Astrocyte (in vitro differentiated cells and primary cell): ENCODE data around the gene YAF2. TPM values are rescaled to one million over a fixed set of nuclear protein-coding genes. Genes with fewer than 3 reads are reported as not detected.

Source experiments
- DNase-seq: peaks from one replicate; pipeline ENCODE4 v3.0.0-alpha.2; 2010; ENCODE audit warnings: low read depth
- FAIRE-seq: peaks from 2 replicates; lab custom pipeline; 2011; peaks lifted over from hg19 to GRCh38; lab: Jason Lieb, UNC
- H2AFZ ChIP-seq: 2 replicates; pipeline ENCODE4 v1.6.0; 2012; ENCODE audit warnings: low read depth, low read length, inconsistent platforms
- H3K27ac ChIP-seq: 2 replicates; pipeline ENCODE4 v1.5.1; 2011; ENCODE audit warnings: low read depth, low read length, inconsistent platforms
- H3K27me3 ChIP-seq: 2 replicates; pipeline ENCODE4 v1.6.0; 2011; ENCODE audit warnings: low read length, inconsistent platforms; ENCODE audit not compliant: insufficient read depth
- H3K36me3 ChIP-seq: 2 replicates; pipeline ENCODE4 v1.5.1; 2011; ENCODE audit warnings: low read length, inconsistent platforms; ENCODE audit not compliant: insufficient read depth
- H3K4me1 ChIP-seq: 2 replicates; pipeline ENCODE4 v1.5.1; 2011; ENCODE audit warnings: low read length, inconsistent platforms; ENCODE audit not compliant: insufficient read depth
- H3K4me2 ChIP-seq: 2 replicates; pipeline ENCODE4 v1.6.0; 2012; ENCODE audit warnings: low read length, inconsistent platforms
- H3K4me3 ChIP-seq: 2 replicates; pipeline ENCODE4 v1.5.1; 2011; ENCODE audit warnings: low read depth, mild to moderate bottlenecking, low read length, inconsistent platforms; ENCODE audit not compliant: insufficient read depth
- H3K79me2 ChIP-seq: 2 replicates; pipeline ENCODE4 v1.6.0; 2012; ENCODE audit warnings: mild to moderate bottlenecking, low read length, inconsistent platforms; ENCODE audit not compliant: insufficient read depth
- H3K9ac ChIP-seq: 2 replicates; pipeline ENCODE4 v1.6.0; 2012; ENCODE audit warnings: mild to moderate bottlenecking, low read length, inconsistent platforms
- H3K9me3 ChIP-seq: 2 replicates; pipeline ENCODE4 v1.5.1; 2012; ENCODE audit warnings: low read depth, mild to moderate bottlenecking, low read length, inconsistent platforms; ENCODE audit not compliant: insufficient read depth
- H4K20me1 ChIP-seq: 2 replicates; pipeline ENCODE4 v1.6.0; 2012; ENCODE audit warnings: low read length, inconsistent platforms; ENCODE audit not compliant: insufficient read depth
- H3K27ac Mint-ChIP-seq: one replicate; pipeline ENCODE4 v1.8.0; 2021; ENCODE audit warnings: mild to moderate bottlenecking, mixed read lengths; ENCODE audit not compliant: unreplicated experiment
- H3K27me3 Mint-ChIP-seq: one replicate; pipeline ENCODE4 v1.8.0; 2021; ENCODE audit warnings: low read depth, mixed read lengths; ENCODE audit not compliant: unreplicated experiment
- H3K36me3 Mint-ChIP-seq: one replicate; pipeline ENCODE4 v1.8.0; 2021; ENCODE audit warnings: low read depth, mixed read lengths; ENCODE audit not compliant: unreplicated experiment
- H3K4me1 Mint-ChIP-seq: one replicate; pipeline ENCODE4 v1.8.0; 2021; ENCODE audit warnings: low read depth, mixed read lengths; ENCODE audit not compliant: unreplicated experiment
- H3K4me3 Mint-ChIP-seq: one replicate; pipeline ENCODE4 v1.8.0; 2021; ENCODE audit warnings: mild to moderate bottlenecking, moderate library complexity, mixed read lengths; ENCODE audit not compliant: unreplicated experiment
- H3K9me3 Mint-ChIP-seq: one replicate; pipeline ENCODE4 v1.8.0; 2021; ENCODE audit warnings: mild to moderate bottlenecking, mixed read lengths; ENCODE audit not compliant: unreplicated experiment
- EZH2 ChIP-seq: IDR thresholded peaks from 2 replicates; pipeline ENCODE4 v1.6.1; 2012; ENCODE audit warnings: mild to moderate bottlenecking, low read length, inconsistent platforms; ENCODE audit not compliant: insufficient read depth
- total RNA-seq: library from RNA; stranded (reverse); gene quantifications from 2 replicates; pipeline ENCODE4 v1.2.1, GENCODE V29; 2021
- TF ChIP-seq, protein P1 (sequence below): IDR thresholded peaks from 2 replicates; pipeline ENCODE4 v1.5.1; 2011; ENCODE audit warnings: low read depth, mild to moderate bottlenecking, inconsistent platforms, low read length, moderate library complexity; ENCODE audit not compliant: insufficient read depth

The YAF2 gene
- total RNA-seq, 1 donor from 2014 or later = 28.6 TPM

DNA sequence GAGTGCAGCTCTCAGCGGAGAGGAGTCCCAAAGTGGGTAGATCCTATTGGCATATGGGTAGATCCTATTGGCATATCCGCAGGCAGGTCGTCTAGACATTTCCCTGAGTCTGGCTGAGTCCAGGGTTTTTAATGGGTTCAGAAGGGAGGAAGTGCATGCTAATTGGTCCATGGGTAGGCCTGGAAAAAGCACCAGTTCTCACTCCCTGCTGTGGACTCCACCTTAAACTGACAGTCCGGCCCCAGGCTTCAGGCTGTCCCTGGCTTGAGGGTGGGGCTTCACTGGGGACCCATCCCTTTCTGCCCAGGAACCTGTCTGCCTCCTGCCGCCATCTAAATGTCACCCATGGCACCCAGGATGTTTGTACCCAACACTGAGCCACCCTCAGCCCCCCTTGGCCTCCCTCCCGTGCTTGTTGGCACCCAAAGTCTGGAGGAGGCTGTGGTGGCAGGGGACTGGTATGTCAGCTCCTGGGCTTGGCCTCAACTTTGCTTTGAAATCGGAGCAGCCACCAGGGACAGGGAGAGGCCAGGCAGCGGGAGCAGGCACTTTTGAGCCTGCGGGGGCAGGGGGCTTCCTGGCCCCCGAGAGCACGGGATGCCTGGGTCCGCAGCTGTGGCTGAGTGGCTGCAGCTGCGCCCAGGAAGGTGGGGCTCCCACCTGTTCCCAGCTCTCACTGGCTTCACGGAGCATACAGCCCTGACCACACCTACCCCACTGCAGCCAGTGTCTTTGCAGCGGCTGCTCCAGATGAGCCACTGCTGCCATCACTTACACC, 29.6 kb upstream of the YAF2 start:
- H4K20me1 ChIP-seq = no peaks in the 10 kb centered on the region
- no peak for DNase-seq
- H2AFZ ChIP-seq = no peak overlapping the region
- no peaks in the 10 kb centered on the region for H3K4me1 Mint-ChIP-seq
- no peak overlapping the region for H3K4me3 Mint-ChIP-seq
- H3K79me2 ChIP-seq = no peaks in the 10 kb centered on the region
- H3K27ac ChIP-seq = no peak overlapping the region
- no peaks in the 10 kb centered on the region for H3K4me1 ChIP-seq
- no peaks in the 10 kb centered on the region for H3K27me3 ChIP-seq
- H3K36me3 ChIP-seq = no peaks in the 10 kb centered on the region
- no peaks in the 10 kb centered on the region for H3K9me3 Mint-ChIP-seq
- H3K36me3 Mint-ChIP-seq = no peaks in the 10 kb centered on the region
- H3K27me3 Mint-ChIP-seq = peaks cover 2% of the 10 kb centered on the region
- no peak overlapping the region for H3K4me3 ChIP-seq
- H3K4me2 ChIP-seq = no peak overlapping the region
- no peaks in the 10 kb centered on the region for H3K9me3 ChIP-seq
- no peak overlapping the region for H3K9ac ChIP-seq
- H3K27ac Mint-ChIP-seq = no peak overlapping the region
- no peak for FAIRE-seq
- TF ChIP-seq EZH2 = no peak
- TF ChIP-seq, protein P1, sequence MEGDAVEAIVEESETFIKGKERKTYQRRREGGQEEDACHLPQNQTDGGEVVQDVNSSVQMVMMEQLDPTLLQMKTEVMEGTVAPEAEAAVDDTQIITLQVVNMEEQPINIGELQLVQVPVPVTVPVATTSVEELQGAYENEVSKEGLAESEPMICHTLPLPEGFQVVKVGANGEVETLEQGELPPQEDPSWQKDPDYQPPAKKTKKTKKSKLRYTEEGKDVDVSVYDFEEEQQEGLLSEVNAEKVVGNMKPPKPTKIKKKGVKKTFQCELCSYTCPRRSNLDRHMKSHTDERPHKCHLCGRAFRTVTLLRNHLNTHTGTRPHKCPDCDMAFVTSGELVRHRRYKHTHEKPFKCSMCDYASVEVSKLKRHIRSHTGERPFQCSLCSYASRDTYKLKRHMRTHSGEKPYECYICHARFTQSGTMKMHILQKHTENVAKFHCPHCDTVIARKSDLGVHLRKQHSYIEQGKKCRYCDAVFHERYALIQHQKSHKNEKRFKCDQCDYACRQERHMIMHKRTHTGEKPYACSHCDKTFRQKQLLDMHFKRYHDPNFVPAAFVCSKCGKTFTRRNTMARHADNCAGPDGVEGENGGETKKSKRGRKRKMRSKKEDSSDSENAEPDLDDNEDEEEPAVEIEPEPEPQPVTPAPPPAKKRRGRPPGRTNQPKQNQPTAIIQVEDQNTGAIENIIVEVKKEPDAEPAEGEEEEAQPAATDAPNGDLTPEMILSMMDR = no peak

DNA sequence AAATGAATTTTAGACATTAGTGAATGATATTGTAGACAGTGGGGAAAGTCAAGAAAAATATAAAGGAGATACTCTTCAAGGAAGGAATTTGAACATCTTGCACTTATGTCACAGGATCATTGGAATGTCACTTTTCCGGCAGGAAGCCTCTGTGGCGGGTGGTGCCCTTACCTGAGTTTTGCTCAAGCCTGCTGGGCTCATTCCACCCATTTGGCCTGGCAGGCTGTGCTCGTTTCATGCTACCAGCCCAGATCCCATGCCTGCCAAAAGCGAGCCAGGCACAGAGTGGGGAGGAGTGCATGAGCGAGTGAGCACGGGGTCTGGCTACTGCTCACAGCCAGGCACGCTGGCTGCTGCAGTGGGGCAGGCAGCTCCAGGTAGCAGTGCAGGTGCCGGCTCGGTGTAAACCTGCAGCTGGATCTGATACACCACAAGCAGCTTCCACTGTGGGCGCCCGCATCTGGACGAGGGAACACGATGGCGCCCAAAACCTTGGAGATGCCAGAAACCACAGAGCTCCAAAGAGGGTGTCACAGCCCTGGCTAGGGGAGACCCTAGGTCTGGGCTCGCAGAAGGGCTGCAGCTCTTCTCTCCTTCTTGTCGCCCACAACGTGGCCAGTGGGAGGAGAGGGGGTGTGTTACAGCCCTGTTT, 28.7 kb upstream of the YAF2 start:
- Histone ChIP-seq H3K36me3 (no peaks in the 10 kb centered on the region), H3K27me3 (no peaks in the 10 kb centered on the region), H3K4me1 (no peaks in the 10 kb centered on the region), H2AFZ (no peak overlapping the region), H3K79me2 (no peaks in the 10 kb centered on the region), H3K9me3 (no peaks in the 10 kb centered on the region), H3K4me3 (no peak overlapping the region), H4K20me1 (no peaks in the 10 kb centered on the region), H3K4me2 (no peak overlapping the region), H3K27ac (no peak overlapping the region), H3K9ac (no peak overlapping the region)
- Mint-ChIP-seq H3K27me3 (peaks cover 2% of the 10 kb centered on the region), H3K4me1 (no peaks in the 10 kb centered on the region), H3K9me3 (no peaks in the 10 kb centered on the region), H3K27ac (no peak overlapping the region), H3K4me3 (no peak overlapping the region), H3K36me3 (no peaks in the 10 kb centered on the region)
- TF ChIP-seq EZH2 = no peak
- TF ChIP-seq, protein P1 = no peak
- no peak for DNase-seq
- no peak for FAIRE-seq

DNA sequence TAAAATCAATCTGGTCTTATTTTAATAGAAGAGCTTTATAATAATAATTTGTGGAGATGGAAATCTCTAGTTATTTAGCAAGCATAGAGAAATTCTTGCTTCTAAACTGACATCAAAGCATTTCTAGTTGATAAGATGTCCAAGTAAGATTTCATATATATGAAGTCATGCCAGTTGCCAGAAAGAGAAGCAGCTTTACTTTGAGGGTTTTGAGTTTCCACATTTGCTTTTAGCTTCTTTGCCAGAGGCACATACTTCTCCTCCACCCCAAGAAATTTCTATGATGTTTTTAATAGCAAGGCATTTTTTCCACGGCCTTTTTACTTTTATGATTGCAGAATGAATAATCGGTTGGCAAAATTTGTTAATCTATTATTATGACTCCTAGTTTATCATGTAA, 24.2 kb upstream of the YAF2 start:
- Histone ChIP-seq H3K27me3 (no peaks in the 10 kb centered on the region), H3K9me3 (no peaks in the 10 kb centered on the region), H3K4me1 (no peaks in the 10 kb centered on the region), H3K4me2 (no peak overlapping the region), H3K27ac (no peak overlapping the region), H3K9ac (no peak overlapping the region), H3K4me3 (no peak overlapping the region), H4K20me1 (no peaks in the 10 kb centered on the region), H2AFZ (no peak overlapping the region), H3K36me3 (no peaks in the 10 kb centered on the region), H3K79me2 (no peaks in the 10 kb centered on the region)
- Mint-ChIP-seq H3K4me1 (no peaks in the 10 kb centered on the region), H3K27ac (no peak overlapping the region), H3K4me3 (no peak overlapping the region), H3K27me3 (no peaks in the 10 kb centered on the region), H3K9me3 (no peaks in the 10 kb centered on the region), H3K36me3 (peaks cover under 1% of the 10 kb centered on the region)
- TF ChIP-seq, protein P1 = no peak
- no peak for TF ChIP-seq EZH2
- FAIRE-seq = no peak
- no peak for DNase-seq
